Liver (tissue), 9 donors: ENCODE measurements around the gene PSMD14. TPM values are rescaled to one million over a fixed set of nuclear protein-coding genes. Genes with fewer than 3 reads are reported as not detected.

Experiments
- DNase-seq: peaks from one replicate; pipeline ENCODE4 v3.0.0-alpha.2; 2017; ENCODE audit warnings: low spot score
- H3K27ac ChIP-seq, 2 donors: one replicate each; pipeline ENCODE4 v1.7.0; 2013; ENCODE audit warnings: inconsistent platforms in 2 of 2, low read length in 2 of 2, control low read depth in 1 of 2, low read depth in 1 of 2, mild to moderate bottlenecking in 1 of 2
- H3K27me3 ChIP-seq, 4 donors: one replicate each; pipeline versions ENCODE4 v1.6.1 to v1.7.0; 2013; ENCODE audit warnings: low read length in 3 of 4, inconsistent platforms in 1 of 4, mild to moderate bottlenecking in 1 of 4, moderate library complexity in 1 of 4; ENCODE audit not compliant: control insufficient read depth in 4 of 4, insufficient read depth in 4 of 4
- H3K36me3 ChIP-seq, 4 donors: one replicate each; pipeline versions ENCODE4 v1.6.1 to v1.7.0; 2013; ENCODE audit warnings: low read length in 3 of 4, mild to moderate bottlenecking in 3 of 4, low read depth in 1 of 4, moderate library complexity in 1 of 4; ENCODE audit not compliant: control insufficient read depth in 4 of 4, insufficient read depth in 3 of 4
- H3K4me1 ChIP-seq, 4 donors: one replicate each; pipeline versions ENCODE4 v1.6.1 to v1.7.0; 2013; ENCODE audit warnings: low read length in 3 of 4, mild to moderate bottlenecking in 3 of 4, moderate library complexity in 1 of 4; ENCODE audit not compliant: control insufficient read depth in 4 of 4, insufficient read depth in 4 of 4
- H3K4me3 ChIP-seq, 3 donors: one replicate each; pipeline versions ENCODE4 v1.6.1 to v1.7.0; 2013; ENCODE audit warnings: low read length in 3 of 3, control low read depth in 1 of 3, low read depth in 1 of 3, mild to moderate bottlenecking in 1 of 3
- H3K9ac ChIP-seq, 2 donors: one replicate each; pipeline ENCODE4 v1.7.0; 2013; ENCODE audit warnings: low read length in 2 of 2, mild to moderate bottlenecking in 2 of 2, moderate library complexity in 2 of 2, control low read depth in 1 of 2, low read depth in 1 of 2
- H3K9me3 ChIP-seq, 4 donors: one replicate each; pipeline versions ENCODE4 v1.6.1 to v1.7.0; 2013; ENCODE audit warnings: low read length in 3 of 4; ENCODE audit not compliant: control insufficient read depth in 4 of 4
- CTCF ChIP-seq: fragments of 150-350 bp; IDR thresholded peaks from 2 replicates; pipeline ENCODE4 v1.5.1; 2017; ENCODE audit warnings: improper control_type of control experiment, low read depth, low read length; ENCODE audit not compliant: missing input control
- EGR1 ChIP-seq, 2 donors: IDR thresholded peaks; 2 replicates each; pipeline ENCODE4 v1.6.1; 2016 to 2018; ENCODE audit warnings: antibody characterized with exemption in 2 of 2, low read depth in 2 of 2
- FOXA1 ChIP-seq: IDR thresholded peaks from 2 replicates; pipeline ENCODE4 v1.6.1; 2016; ENCODE audit warnings: antibody characterized with exemption
- FOXA2 ChIP-seq: IDR thresholded peaks from 2 replicates; pipeline ENCODE4 v1.6.1; 2016; ENCODE audit warnings: antibody characterized with exemption
- GABPA ChIP-seq, 2 donors: IDR thresholded peaks in 1 of 2; conservative IDR thresholded peaks in 1 of 2; 2 replicates each; pipeline ENCODE4 v1.6.1; 2016; ENCODE audit warnings: antibody characterized with exemption in 2 of 2, mild to moderate bottlenecking in 1 of 2, moderate library complexity in 1 of 2
- HNF4G ChIP-seq: IDR thresholded peaks from 2 replicates; pipeline ENCODE4 v1.6.1; 2016; ENCODE audit warnings: antibody characterized with exemption
- JUND ChIP-seq, 2 donors: IDR thresholded peaks; 2 replicates each; pipeline ENCODE4 v1.6.1; 2016; ENCODE audit warnings: antibody characterized with exemption in 2 of 2
- NR2F2 ChIP-seq: IDR thresholded peaks from 2 replicates; pipeline ENCODE4 v1.6.1; 2016; ENCODE audit warnings: antibody characterized with exemption
- RAD21 ChIP-seq, 2 donors: IDR thresholded peaks; 2 replicates each; pipeline ENCODE4 v1.6.1; 2016; ENCODE audit warnings: antibody characterized with exemption in 2 of 2, mild to moderate bottlenecking in 2 of 2
- RXRA ChIP-seq, 2 donors: IDR thresholded peaks; 2 replicates each; pipeline ENCODE4 v1.6.1; 2017 to 2018; ENCODE audit warnings: antibody characterized with exemption in 2 of 2, mild to moderate bottlenecking in 1 of 2
- SP1 ChIP-seq: IDR thresholded peaks from 2 replicates; pipeline ENCODE4 v1.6.1; 2018; ENCODE audit warnings: antibody characterized with exemption, mild to moderate bottlenecking
- TAF1 ChIP-seq: conservative IDR thresholded peaks from 2 replicates; pipeline ENCODE4 v1.6.1; 2016; ENCODE audit warnings: antibody characterized with exemption, mild to moderate bottlenecking
- YY1 ChIP-seq: IDR thresholded peaks from 2 replicates; pipeline ENCODE4 v1.6.1; 2016; ENCODE audit warnings: antibody characterized with exemption, mild to moderate bottlenecking
- ZBTB33 ChIP-seq: IDR thresholded peaks from 2 replicates; pipeline ENCODE4 v1.6.1; 2016; ENCODE audit warnings: antibody characterized with exemption
- WGBS: extraction: QIAGEN DNeasy Blood & Tissue Kit; methylation state at CpG from one replicate; pipeline ENCODE4 v1.1.7; 2013; 5-methylcytosine and 5-hydroxymethylcytosine counted together
- polyA plus RNA-seq, 2 donors: library from polyadenylated mRNA; stranded (reverse) in 1 of 2; unstranded in 1 of 2; fragments of 200-250 nt in 1 of 2; fragments of >200 nt in 1 of 2; fragmentation: Nextera tagmentation in 1 of 2; extraction: Ambion mirVana in 1 of 2; gene quantifications; one replicate each; pipeline versions ENCODE4 v1.2.1 to v1.2.3, GENCODE V29; 2013 to 2015
- total RNA-seq, 2 donors: library from RNA; depleted of rRNA; stranded (reverse); fragments of >200 nt; gene quantifications; one replicate each; pipeline ENCODE4 v1.2.3, GENCODE V29; 2014
- TF ChIP-seq, protein P1 (sequence below): IDR thresholded peaks from 2 replicates; pipeline ENCODE4 v1.6.1; 2016; ENCODE audit warnings: antibody characterized with exemption
- donor health status: healthy.
- donor health status: healthy.
- donor health status: healthy.
- donor health status: healthy.
- donor health status: healthy.

The PSMD14 gene
- total and polyA plus RNA-seq, 4 donors, result 32.0 to 37.9 (median 33.7) TPM

- H3K9ac ChIP-seq, result no peak overlapping the region
- H3K9me3 ChIP-seq, result peaks cover 0 to 14% (median 1%) of the 10 kb centered on the region in 4 donors
- DNase-seq, result no peak
- H3K36me3 ChIP-seq, result no peaks in the 10 kb centered on the region
- peaks cover 19 to 36% (median 24%) of the 10 kb centered on the region in 4 donors for H3K4me1 ChIP-seq
- H3K27ac ChIP-seq, result no peak overlapping the region
- TF ChIP-seq, protein P1, sequence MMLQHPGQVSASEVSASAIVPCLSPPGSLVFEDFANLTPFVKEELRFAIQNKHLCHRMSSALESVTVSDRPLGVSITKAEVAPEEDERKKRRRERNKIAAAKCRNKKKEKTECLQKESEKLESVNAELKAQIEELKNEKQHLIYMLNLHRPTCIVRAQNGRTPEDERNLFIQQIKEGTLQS, result no peak
- TF ChIP-seq FOXA1 (no peak), YY1 (no peak), EGR1 (IDR thresholded peaks at IDR 0.05; ENCODE audit: low read depth in 2 of 2) (no peak), ZBTB33 (no peak), TAF1 (no peak)
- peaks cover 0 to 34% (median 26%) of the 10 kb centered on the region in 4 donors for H3K27me3 ChIP-seq
- 26% methylated on average over 11 of the region's 11 CpGs for WGBS
- no peak overlapping the region for H3K4me3 ChIP-seq
These were observed 112.3 kb downstream of the PSMD14 start for GRCh38 chr2:161420406-161421074.

GRCh38 chr2:161421686-161422085, 113.5 kb downstream of the PSMD14 start:
- no peak for TF ChIP-seq FOXA2
- TF ChIP-seq RAD21 (IDR thresholded peaks at IDR 0.05), result no peak
- TF ChIP-seq RXRA (IDR thresholded peaks at IDR 0.05), result no peak
- TF ChIP-seq NR2F2, result no peak
- TF ChIP-seq JUND (IDR thresholded peaks at IDR 0.05), result no peak
- no peak for TF ChIP-seq GABPA (IDR thresholded peaks at IDR 0.05 in 1 of 2, conservative IDR thresholded peaks at IDR 0.05 in 1 of 2)
- TF ChIP-seq TAF1, result no peak
- no peak for TF ChIP-seq CTCF
- no peak for TF ChIP-seq EGR1 (IDR thresholded peaks at IDR 0.05; ENCODE audit: low read depth in 2 of 2)
- TF ChIP-seq FOXA1, result no peak
- TF ChIP-seq SP1, result no peak
- no peak for TF ChIP-seq ZBTB33
- TF ChIP-seq HNF4G, result no peak
- TF ChIP-seq, protein P1, result no peak
- no peak for TF ChIP-seq YY1
- DNase-seq, result no peak
- WGBS, result 18% methylated on average over 2 of the region's 2 CpGs
- H3K4me1 ChIP-seq, result peaks cover 16 to 26% (median 18%) of the 10 kb centered on the region in 4 donors
- H3K27ac ChIP-seq, result no peak overlapping the region
- no peak overlapping the region for H3K9ac ChIP-seq
- peaks cover 1 to 19% (median 3%) of the 10 kb centered on the region in 4 donors for H3K9me3 ChIP-seq
- no peak overlapping the region for H3K4me3 ChIP-seq
- H3K36me3 ChIP-seq, result no peaks in the 10 kb centered on the region
- H3K27me3 ChIP-seq, result peaks cover 0 to 40% (median 28%) of the 10 kb centered on the region in 4 donors
